T1000 (cell line): Measurements from ENCODE around the gene H2AZ2.
"Not testable (repeated sequence)": the region's sequence is repeated elsewhere in the genome, so short reads cannot be mapped to it uniquely, and the experiment has no call there.

Source experiments
- DNase-seq: peaks from one replicate; lab custom pipeline; 2025; ENCODE audit warnings: mixed read lengths; lab: John Stamatoyannopoulos, UW

H2AZ2 gene

GRCh38 chr7:44847920-44848634 lies at the start of gene H2AZ2:
Gene H2AZ2 (minus strand): TSS chr7:44848087. CDS start chr7:44847971, 116 bp downstream.
- peak; percentile 99 for DNase-seq

GRCh38 chr7:44897309-44897708 lies 49.4 kb upstream of the H2AZ2 start:
- no peak for DNase-seq

- no peak for DNase-seq
Observed at GRCh38 chr7:44894888-44895580, 47.1 kb upstream of the H2AZ2 start.

GRCh38 chr7:44893710-44894234 lies 45.9 kb upstream of the H2AZ2 start:
- no peak for DNase-seq

- DNase-seq: no peak
Observed at GRCh38 chr7:44891791-44892190, 43.9 kb upstream of the H2AZ2 start.

GRCh38 chr7:44891372-44891771 lies 43.5 kb upstream of the H2AZ2 start:
- DNase-seq: no peak

GRCh38 chr7:44889086-44889781 lies 41.3 kb upstream of the H2AZ2 start:
- no peak for DNase-seq

GRCh38 chr7:44887293-44887692 lies 39.4 kb upstream of the H2AZ2 start:
- DNase-seq: no peak

GRCh38 chr7:44885394-44886317 lies 37.8 kb upstream of the H2AZ2 start, which contains the start of gene PURB:
Gene PURB (minus strand): TSS chr7:44885530. CDS start chr7:44885348, 182 bp downstream.
- peak; percentile 92 for DNase-seq

- DNase-seq: peak; percentile 33
Observed at GRCh38 chr7:44884621-44885393, 36.9 kb upstream of the H2AZ2 start.

GRCh38 chr7:44883961-44884620 lies 36.2 kb upstream of the H2AZ2 start:
- DNase-seq: no peak

- DNase-seq: no peak
Observed at GRCh38 chr7:44882899-44883298, 35.0 kb upstream of the H2AZ2 start.

GRCh38 chr7:44881610-44882009 lies 33.7 kb upstream of the H2AZ2 start:
- DNase-seq: no peak

GRCh38 chr7:44881066-44881600 lies 33.2 kb upstream of the H2AZ2 start:
- DNase-seq: no peak

GRCh38 chr7:44880317-44881018 lies 32.6 kb upstream of the H2AZ2 start:
- DNase-seq: no peak

GRCh38 chr7:44876393-44876792 lies 28.5 kb upstream of the H2AZ2 start:
- DNase-seq: no peak

- DNase-seq: no peak
Observed at GRCh38 chr7:44875241-44875640, 27.4 kb upstream of the H2AZ2 start.

GRCh38 chr7:44872787-44873186 lies 24.9 kb upstream of the H2AZ2 start:
- no peak for DNase-seq

GRCh38 chr7:44871918-44872317 lies 24.0 kb upstream of the H2AZ2 start:
- not testable (repeated sequence) for DNase-seq
